ENCODE results near the gene EP300.
"Not testable (repeated sequence)": the region's sequence is repeated elsewhere in the genome, so short reads cannot be mapped to it uniquely, and the experiment has no call there.

The EP300 gene

DNA sequence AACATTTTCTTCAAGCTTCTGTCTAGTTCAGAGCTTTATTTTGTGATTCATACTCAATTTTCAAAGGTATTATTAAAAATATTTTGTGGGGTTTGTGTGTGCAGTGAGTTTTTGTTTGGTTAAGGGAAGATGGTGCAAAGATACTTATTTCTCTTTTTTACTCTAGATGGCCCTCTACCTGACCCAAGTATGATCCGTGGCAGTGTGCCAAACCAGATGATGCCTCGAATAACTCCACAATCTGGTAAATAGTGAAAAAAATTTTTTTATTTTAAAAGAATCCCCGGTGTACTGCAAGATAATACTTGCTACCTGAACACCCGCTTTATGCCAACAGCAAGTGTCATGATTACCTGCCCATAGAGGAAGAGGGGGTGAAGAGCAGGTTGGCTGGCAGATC, 54.2 kb downstream of the EP300 start:
- DNase-seq (ENCODE audit: low read depth in 2 of 2, low spot score in 1 of 2) = no peak

DNA sequence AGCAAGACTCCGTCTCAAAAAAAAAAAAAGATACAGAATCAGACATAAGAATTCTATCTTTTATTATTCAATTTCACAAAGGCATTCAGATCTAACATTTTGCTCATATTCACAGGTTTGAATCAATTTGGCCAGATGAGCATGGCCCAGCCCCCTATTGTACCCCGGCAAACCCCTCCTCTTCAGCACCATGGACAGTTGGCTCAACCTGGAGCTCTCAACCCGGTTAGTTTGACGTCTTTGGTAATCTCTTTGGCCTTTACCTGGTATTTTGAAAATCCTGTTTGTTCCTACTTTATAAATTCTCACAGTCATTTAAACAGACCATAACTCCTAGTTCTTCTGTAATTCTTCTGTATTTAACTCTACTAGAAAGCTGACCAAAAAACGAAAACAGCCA, 55.3 kb downstream of the EP300 start:
- DNase-seq (ENCODE audit: low read depth in 2 of 2, low spot score in 1 of 2) = no peak

DNA sequence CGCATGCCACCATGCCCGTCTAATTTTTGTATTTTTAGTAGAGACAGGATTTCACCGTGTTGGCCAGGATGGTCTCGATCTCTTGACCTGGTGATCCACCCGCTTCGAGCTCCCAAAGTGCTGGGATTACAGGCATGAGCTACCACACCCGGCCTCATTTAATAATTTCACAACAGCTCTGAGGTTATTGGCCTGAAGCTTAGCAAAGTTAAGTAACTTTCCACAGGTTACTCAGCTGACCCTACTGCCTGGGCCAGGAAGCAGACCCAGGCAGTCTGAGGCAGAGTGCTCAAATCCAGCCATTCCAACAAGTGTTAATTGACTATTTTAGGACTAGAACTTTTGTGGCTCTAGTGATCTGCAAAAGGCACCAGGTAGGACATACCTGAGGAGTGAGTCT, 60.5 kb downstream of the EP300 start:
- DNase-seq (ENCODE audit: low read depth in 2 of 2, low spot score in 1 of 2) = no peak

GRCh38 chr22:41157083-41157482, 64.7 kb downstream of the EP300 start:
- no peak for DNase-seq (ENCODE audit: low read depth in 2 of 2, low spot score in 1 of 2)

- no peak for DNase-seq (ENCODE audit: low read depth in 2 of 2, low spot score in 1 of 2)
Observed at GRCh38 chr22:41169157-41169556, 76.8 kb downstream of the EP300 start.

DNA sequence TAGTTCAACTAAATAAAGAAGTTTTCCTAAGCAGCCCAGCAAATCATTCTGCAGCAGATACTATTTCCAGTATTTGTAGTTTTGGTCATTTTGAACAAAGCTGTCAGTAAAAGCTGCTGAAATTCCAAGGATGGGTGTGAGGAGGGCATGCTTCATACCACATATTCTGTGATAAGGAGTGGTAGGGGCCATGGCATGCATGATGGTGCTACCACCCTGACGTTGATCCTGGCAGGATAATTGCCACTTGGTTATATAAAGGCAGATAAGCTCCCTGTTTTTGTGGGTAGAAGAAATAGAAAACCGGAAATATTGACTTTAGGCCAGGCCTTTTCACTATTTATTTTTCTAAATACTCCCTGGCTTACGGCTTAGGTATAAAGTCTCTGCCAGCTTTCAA, 79.6 kb downstream of the EP300 start:
- DNase-seq (ENCODE audit: low read depth in 2 of 2, low spot score in 1 of 2) = no peak

GRCh38 chr22:41175546-41175945, 83.2 kb downstream of the EP300 start:
- no peak for DNase-seq (ENCODE audit: low read depth in 2 of 2, low spot score in 1 of 2)

GRCh38 chr22:41177040-41177621, 84.7 kb downstream of the EP300 start:
- DNase-seq (ENCODE audit: low read depth in 2 of 2, low spot score in 1 of 2) = no peak

DNA sequence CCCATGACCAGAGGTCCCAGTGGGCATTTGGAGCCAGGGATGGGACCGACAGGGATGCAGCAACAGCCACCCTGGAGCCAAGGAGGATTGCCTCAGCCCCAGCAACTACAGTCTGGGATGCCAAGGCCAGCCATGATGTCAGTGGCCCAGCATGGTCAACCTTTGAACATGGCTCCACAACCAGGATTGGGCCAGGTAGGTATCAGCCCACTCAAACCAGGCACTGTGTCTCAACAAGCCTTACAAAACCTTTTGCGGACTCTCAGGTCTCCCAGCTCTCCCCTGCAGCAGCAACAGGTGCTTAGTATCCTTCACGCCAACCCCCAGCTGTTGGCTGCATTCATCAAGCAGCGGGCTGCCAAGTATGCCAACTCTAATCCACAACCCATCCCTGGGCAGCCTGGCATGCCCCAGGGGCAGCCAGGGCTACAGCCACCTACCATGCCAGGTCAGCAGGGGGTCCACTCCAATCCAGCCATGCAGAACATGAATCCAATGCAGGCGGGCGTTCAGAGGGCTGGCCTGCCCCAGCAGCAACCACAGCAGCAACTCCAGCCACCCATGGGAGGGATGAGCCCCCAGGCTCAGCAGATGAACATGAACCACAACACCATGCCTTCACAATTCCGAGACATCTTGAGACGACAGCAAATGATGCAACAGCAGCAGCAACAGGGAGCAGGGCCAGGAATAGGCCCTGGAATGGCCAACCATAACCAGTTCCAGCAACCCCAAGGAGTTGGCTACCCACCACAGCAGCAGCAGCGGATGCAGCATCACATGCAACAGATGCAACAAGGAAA, 85.4 kb downstream of the EP300 start:
- DNase-seq (ENCODE audit: low read depth in 2 of 2, low spot score in 1 of 2) = no peak

DNA sequence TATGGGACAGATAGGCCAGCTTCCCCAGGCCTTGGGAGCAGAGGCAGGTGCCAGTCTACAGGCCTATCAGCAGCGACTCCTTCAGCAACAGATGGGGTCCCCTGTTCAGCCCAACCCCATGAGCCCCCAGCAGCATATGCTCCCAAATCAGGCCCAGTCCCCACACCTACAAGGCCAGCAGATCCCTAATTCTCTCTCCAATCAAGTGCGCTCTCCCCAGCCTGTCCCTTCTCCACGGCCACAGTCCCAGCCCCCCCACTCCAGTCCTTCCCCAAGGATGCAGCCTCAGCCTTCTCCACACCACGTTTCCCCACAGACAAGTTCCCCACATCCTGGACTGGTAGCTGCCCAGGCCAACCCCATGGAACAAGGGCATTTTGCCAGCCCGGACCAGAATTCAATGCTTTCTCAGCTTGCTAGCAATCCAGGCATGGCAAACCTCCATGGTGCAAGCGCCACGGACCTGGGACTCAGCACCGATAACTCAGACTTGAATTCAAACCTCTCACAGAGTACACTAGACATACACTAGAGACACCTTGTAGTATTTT, 86.1 kb downstream of the EP300 start:
- no peak for DNase-seq (ENCODE audit: low read depth in 2 of 2, low spot score in 1 of 2)

DNA sequence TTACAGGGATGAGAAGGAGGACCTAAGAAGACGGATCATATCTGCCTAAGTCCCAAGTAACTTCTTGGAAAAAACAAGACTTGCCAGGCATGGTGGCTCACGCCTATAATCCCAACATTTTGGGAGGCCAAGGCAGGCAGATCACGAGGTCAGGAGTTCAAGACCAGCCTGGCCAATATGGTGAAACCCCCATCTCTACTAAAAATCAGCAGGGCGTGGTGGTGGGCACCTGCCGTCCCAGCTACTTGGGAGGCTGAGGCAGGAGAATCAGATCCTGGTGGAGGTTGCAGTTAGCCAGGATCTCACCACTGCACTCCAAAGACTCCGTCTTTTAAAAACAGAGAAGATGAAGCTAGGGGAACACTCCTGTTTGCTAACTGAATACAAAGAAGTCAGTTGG, 88.0 kb downstream of the EP300 start:
- DNase-seq (ENCODE audit: low read depth in 2 of 2, low spot score in 1 of 2) = not testable (repeated sequence)

DNA sequence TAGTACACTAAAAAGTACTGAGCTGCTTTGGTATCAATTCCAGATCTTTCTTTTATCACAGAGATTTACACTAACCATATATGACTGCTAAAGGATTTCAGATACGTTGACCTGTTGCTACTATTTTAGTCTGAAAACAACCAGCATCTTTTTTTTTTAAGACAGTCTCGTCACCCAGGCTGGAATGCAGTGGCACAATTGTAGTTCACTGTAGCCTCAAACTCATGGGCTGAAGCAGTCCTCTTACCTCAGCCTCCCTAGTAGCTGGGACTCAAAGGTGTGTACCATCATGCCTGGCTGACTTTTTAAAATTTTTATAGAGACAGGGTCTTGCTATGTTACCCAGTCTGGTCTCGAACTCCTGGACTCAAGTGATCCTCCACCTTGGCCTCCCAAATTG, 88.5 kb downstream of the EP300 start:
- no peak for DNase-seq (ENCODE audit: low read depth in 2 of 2, low spot score in 1 of 2)

GRCh38 chr22:41181349-41182241, 89.2 kb downstream of the EP300 start:
- no peak for DNase-seq (ENCODE audit: low read depth in 2 of 2, low spot score in 1 of 2)

DNA sequence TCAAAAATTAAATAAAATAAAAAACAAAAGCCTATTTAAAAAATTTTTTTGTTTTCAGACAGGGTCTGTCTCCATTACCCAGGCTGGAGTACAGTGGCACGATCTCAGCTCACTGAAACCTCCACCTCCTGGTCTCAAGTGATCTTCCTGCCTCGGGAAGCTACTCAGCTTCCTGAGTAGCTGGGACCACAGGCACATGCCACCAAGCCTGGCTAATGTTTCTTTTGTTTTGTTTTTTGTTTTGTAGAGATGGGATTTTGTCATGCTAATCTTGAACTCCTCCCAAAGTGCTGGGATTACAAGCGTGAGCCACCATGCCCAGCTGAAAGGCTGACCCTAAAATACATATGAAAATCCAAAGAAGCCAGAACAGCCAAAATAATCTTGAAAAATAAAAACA, 92.3 kb downstream of the EP300 start:
- no peak for DNase-seq (ENCODE audit: low read depth in 2 of 2, low spot score in 1 of 2)

GRCh38 chr22:41191467-41191866, 99.1 kb downstream of the EP300 start:
- no peak for DNase-seq (ENCODE audit: low read depth in 2 of 2, low spot score in 1 of 2)

DNA sequence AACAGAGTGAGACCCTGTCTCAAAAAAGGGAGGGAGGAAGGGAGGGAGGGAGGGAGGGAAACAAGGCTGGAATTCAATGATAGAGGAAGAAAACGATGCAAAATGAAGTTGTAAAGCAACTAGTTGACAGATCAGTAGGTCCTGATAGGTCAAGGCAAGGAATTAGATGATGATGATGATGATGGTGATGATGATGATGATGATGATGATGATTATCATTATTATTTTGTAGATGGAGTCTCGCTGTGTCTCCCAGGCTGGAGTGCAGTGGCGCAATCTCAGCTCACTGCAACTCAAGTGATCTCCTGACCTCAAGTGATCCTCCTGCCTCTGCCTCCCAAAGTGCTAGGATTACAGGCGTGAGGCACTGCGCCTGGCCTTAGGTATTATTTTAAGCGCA, 101.4 kb downstream of the EP300 start:
- no peak for DNase-seq (ENCODE audit: low read depth in 2 of 2, low spot score in 1 of 2)

DNA sequence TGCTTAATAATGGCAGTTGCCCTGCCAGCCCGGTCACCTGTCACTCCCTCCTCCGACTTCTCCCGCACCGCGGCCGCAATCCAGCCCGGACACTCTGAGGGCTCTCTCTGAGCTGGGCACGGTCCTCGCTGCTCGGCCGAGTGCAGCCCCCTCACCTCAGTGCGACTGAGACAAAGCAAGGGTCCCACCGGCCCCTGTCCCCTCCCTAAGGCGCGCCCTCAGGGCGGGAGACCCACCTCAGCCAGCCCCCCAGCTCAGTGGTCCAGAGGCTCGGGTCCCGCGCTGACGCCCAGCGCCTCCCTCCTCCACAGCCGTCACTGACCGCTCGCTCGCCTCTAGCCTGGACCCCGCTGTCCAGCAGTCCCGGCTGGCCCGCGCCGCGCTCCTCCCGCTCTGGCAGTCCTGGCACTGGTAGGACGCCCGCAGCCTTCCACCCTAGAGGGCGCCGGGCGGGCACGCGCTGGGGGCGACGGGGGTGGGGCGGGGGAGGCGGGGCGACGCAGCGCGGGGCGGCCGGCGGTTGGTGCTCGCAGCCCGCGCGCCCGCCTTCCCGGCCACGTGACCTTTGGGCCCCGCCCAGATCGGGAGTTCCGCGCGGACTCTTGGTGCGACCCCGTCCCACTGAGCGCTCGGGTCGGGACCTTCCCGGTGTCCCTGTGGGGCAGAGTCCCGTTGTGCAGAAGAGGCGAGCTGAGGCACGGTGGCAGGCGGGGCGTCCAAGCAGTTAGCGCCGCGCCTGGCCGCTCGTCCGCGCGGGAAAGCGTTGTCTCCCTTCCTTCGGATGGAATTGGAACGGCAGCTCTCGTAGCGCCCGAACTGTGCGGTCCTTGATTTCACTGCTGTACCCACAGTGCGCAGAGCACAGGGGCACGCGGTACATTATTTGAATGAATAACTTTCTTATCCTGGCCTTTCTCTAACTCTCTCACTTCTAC, 104.9 kb downstream of the EP300 start:
- peak; percentile 63 to 66 for DNase-seq (ENCODE audit: low read depth in 2 of 2, low spot score in 1 of 2)

- no peak for DNase-seq (ENCODE audit: low read depth in 2 of 2, low spot score in 1 of 2)
Observed at GRCh38 chr22:41198027-41198580, 105.7 kb downstream of the EP300 start.

- no peak for DNase-seq (ENCODE audit: low read depth in 2 of 2, low spot score in 1 of 2)
Observed at GRCh38 chr22:41201141-41201540, 108.7 kb downstream of the EP300 start.

DNA sequence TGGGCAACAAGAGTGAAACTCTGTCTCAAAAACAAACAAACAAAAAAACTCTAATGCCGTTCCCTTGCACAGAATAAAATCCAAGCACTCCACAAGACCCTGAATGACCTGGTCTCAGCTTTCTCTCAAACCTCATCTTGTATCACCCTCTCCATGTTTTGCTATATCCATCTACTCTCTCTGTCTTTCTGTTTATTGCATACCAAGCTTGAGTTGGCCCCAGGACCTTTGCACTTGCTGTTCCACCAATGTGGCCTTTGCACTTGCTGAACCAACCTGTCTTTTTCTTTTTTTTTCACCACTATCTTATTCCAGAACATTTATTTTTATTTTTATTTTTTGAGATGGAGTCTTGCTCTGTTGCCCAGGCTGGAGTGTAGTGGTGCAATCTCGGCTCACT, 110.7 kb downstream of the EP300 start:
- no peak for DNase-seq (ENCODE audit: low read depth in 2 of 2, low spot score in 1 of 2)
